Stomach smooth muscle (tissue), 2 donors: ENCODE data around the gene ARHGAP42.

Experiments used
- H3K27ac ChIP-seq: one replicate; pipeline ENCODE4 v1.7.0; 2013; ENCODE audit warnings: mild to moderate bottlenecking, low read length, inconsistent platforms
- H3K27me3 ChIP-seq, 2 donors: one replicate each; pipeline ENCODE4 v1.7.0; 2013; ENCODE audit warnings: low read length in 2 of 2; ENCODE audit not compliant: insufficient read depth in 2 of 2, control insufficient read depth in 1 of 2
- H3K36me3 ChIP-seq, 2 donors: one replicate each; pipeline ENCODE4 v1.7.0; 2013; ENCODE audit warnings: low read length in 2 of 2; ENCODE audit not compliant: control insufficient read depth in 2 of 2, insufficient read depth in 2 of 2
- H3K4me1 ChIP-seq: one replicate; pipeline ENCODE4 v1.7.0; 2013; ENCODE audit warnings: low read length; ENCODE audit not compliant: control insufficient read depth, insufficient read depth
- H3K4me3 ChIP-seq, 2 donors: one replicate each; pipeline ENCODE4 v1.7.0; 2013; ENCODE audit warnings: low read length in 2 of 2
- H3K9ac ChIP-seq, 2 donors: one replicate each; pipeline ENCODE4 v1.7.0; 2013; ENCODE audit warnings: low read length in 2 of 2, mild to moderate bottlenecking in 1 of 2
- H3K9me3 ChIP-seq, 2 donors: one replicate each; pipeline ENCODE4 v1.7.0; 2013; ENCODE audit warnings: low read length in 2 of 2; ENCODE audit not compliant: control insufficient read depth in 2 of 2
- donor health status: healthy.
- donor health status: Pancreatic carcinoma.

Gene ARHGAP42

DNA sequence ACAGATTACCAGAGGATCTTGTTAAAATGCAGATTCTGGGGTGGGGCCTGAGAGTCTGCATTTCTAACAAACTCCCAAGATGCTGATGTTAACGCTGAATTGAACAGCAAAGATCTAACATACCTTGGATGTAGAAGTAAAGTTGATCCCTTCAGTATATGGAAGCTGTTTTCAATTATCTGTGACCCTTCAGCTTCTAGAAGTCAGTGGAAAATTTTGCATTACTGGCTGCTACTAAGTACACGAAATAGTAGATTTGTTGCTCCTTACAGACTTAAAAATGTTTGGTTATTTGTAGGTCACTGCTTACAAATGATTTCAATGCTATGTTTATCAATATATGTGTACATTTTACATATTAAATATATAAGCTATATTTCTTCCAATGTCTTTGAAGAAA is 107.4 kb downstream of the ARHGAP42 start:
- Histone ChIP-seq H3K36me3 (peaks cover 0 to 3% of the 10 kb centered on the region in 2 donors), H3K9me3 (no peaks in the 10 kb centered on the region), H3K4me1 (peaks cover 3% of the 10 kb centered on the region), H3K27me3 (no peaks in the 10 kb centered on the region), H3K4me3 (no peak overlapping the region), H3K9ac (no peak overlapping the region), H3K27ac (no peak overlapping the region)

DNA sequence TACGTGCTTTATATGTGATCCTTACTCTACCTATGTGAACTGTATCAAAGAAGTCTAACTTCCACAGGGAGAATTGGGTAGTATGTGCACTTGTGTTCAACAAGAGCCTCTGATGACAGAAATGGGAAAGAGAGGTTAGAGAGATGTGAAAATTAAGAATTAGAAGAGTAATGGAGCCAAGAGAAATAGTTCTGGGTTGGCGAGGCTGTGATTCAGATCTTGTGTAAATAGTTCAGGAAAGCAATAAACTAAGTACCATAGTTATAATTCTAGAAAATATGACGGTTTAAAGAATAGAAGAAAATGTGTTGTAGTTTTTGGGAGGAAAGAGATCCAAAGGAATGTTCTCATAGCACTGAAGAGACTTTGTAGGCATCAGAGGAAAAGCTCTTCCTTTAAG is 112.4 kb downstream of the ARHGAP42 start:
- H3K4me1 ChIP-seq: no peaks in the 10 kb centered on the region
- no peaks in the 10 kb centered on the region for H3K9me3 ChIP-seq
- H3K4me3 ChIP-seq: no peak overlapping the region
- H3K9ac ChIP-seq: no peak overlapping the region
- H3K27me3 ChIP-seq: no peaks in the 10 kb centered on the region
- H3K27ac ChIP-seq: no peak overlapping the region
- H3K36me3 ChIP-seq: peaks cover 0 to 3% of the 10 kb centered on the region in 2 donors

DNA sequence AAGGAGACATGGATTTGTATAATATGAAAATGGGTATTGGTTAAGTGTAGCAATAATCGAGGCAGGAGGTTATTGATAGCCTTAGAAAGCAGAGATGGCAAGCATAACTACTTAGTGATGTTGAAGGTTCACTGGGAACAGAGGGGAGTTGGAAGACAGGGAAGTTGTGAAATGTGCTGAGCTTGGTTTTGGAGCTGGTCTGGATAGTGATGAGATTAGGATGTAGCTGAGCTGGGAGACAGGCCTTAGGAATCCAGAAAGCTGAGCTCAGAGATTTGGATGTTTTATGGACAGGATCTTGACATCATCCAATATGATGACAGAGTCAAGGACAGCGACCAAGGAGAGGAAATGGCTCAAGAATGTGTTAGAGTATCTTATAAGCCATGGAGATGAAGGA is 113.1 kb downstream of the ARHGAP42 start:
- Histone ChIP-seq H3K9ac (no peak overlapping the region), H3K4me1 (no peaks in the 10 kb centered on the region), H3K27ac (no peak overlapping the region), H3K9me3 (no peaks in the 10 kb centered on the region), H3K4me3 (no peak overlapping the region), H3K36me3 (peaks cover 0 to 3% of the 10 kb centered on the region in 2 donors), H3K27me3 (no peaks in the 10 kb centered on the region)

DNA sequence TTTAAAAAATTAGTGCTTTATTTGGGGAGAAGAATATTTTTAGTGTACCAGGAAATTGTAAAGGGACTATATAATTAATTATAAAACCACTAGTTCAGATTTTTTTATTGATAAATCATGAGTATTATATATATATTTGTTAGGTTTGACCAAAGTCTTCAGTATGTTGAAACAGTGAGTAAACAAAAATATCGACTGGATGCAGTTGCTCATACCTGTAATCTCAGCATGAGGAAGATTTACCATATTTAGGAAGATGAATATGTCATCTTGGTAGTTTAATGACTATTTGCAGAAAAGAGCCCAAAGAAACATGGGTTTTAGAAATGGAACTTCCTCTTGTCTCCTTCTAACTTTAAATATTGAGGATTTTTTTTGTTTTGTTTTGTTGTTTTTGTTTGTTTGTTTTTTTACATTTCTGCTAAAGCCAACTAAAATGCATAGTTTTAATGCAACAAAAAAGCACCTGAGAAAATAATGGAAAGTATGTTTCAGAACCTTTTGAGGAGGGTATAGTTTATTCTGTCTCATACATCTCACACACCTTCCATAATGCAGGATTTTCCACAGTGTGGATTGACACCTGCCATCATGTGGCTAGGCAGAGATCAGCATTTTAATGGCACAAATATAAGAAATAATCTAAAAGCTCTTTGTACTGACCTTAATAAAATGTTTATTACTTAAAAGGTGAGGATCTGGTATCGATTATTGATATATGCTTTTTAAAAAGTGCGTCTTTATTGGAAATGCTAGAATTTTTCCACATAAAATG is 114.3 kb downstream of the ARHGAP42 start:
- Histone ChIP-seq H3K27ac (no peak overlapping the region), H3K27me3 (no peaks in the 10 kb centered on the region), H3K4me3 (no peak overlapping the region), H3K9ac (no peak overlapping the region), H3K9me3 (no peaks in the 10 kb centered on the region), H3K36me3 (no peaks in the 10 kb centered on the region), H3K4me1 (no peaks in the 10 kb centered on the region)

DNA sequence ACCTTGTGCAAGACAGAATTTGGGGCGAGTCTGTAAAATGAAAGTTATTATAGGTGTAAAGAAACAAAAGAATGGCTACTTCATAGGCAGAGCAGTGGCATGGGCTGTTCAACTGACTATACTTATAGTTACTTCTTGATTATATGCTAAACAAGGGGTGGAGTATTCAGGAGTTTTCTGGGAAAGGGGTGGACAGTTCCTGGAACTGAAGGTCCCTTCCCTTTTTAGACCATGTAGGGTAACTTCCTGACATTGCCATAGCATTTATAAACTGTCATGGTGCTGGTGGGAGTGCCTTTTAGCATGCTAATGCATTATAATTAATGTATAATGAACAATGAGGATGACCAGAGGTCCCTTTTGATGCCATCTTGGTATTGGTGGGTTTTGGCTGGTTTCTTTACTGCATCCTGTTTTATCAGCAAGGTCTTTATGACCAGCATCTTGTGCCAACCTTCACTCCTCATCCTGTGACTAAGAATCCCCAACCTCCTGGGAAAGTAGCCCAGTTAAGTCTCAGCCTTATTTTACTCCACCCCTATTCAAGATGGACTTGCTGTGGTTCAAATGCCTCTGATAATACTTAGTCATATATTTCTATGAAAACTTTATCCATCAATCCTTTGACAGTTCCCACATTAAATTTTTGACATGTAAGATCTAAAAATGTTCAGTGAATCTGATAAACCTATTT is 118.6 kb downstream of the ARHGAP42 start:
- H3K9ac ChIP-seq: no peak overlapping the region
- no peaks in the 10 kb centered on the region for H3K9me3 ChIP-seq
- no peak overlapping the region for H3K27ac ChIP-seq
- no peak overlapping the region for H3K4me3 ChIP-seq
- H3K4me1 ChIP-seq: no peaks in the 10 kb centered on the region
- H3K36me3 ChIP-seq: no peaks in the 10 kb centered on the region
- no peaks in the 10 kb centered on the region for H3K27me3 ChIP-seq

DNA sequence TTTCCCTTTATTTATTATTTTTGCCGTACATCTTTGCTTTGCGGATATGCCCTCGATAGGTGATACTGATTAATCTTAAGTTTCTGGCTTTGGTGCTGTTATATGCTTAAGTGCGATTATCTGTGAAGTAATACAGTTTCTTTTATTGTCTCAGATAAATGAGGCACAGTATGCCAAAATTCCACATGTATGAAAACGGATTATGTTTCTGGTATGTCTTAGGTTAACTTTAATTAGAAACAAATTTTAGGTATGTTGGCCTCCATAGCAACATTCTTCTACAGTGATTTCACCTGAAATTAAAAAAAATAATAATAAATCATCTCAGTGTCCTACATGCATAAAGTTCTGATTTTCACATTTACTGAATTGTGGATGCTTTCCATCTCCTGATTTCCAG is 119.2 kb downstream of the ARHGAP42 start:
- no peaks in the 10 kb centered on the region for H3K36me3 ChIP-seq
- no peaks in the 10 kb centered on the region for H3K4me1 ChIP-seq
- H3K27ac ChIP-seq: no peak overlapping the region
- H3K27me3 ChIP-seq: no peaks in the 10 kb centered on the region
- no peaks in the 10 kb centered on the region for H3K9me3 ChIP-seq
- H3K4me3 ChIP-seq: no peak overlapping the region
- H3K9ac ChIP-seq: no peak overlapping the region

DNA sequence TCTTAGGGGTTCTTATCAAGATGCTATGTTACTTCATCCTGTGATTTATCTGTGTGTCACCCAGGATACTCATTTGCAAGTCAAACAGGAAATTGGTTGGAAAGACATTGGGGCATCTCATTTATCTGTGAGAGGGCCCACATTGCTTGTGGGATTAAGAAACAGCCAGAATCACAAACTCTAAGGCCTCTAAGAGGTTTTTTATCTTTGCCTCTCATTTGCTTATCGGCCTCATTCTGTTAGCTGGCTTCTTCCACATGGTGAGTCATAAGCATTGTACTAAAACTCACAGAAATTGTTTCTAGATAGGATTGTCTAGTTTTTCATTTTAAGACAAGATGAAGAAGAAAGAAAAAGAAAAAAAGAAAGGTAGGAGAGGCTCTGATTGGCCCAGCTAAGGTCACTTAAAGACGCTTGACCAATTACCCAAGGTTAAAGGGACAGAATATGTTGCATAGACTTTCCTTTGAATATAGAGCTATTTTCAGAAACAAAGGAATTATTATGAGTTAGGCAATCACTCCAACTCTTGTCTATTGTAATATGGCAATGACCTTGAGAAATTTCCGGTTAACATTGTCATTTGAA is 121.9 kb downstream of the ARHGAP42 start:
- H3K27ac ChIP-seq: no peak overlapping the region
- H3K4me1 ChIP-seq: no peaks in the 10 kb centered on the region
- no peaks in the 10 kb centered on the region for H3K27me3 ChIP-seq
- no peaks in the 10 kb centered on the region for H3K36me3 ChIP-seq
- H3K4me3 ChIP-seq: no peak overlapping the region
- no peak overlapping the region for H3K9ac ChIP-seq
- H3K9me3 ChIP-seq: no peaks in the 10 kb centered on the region

DNA sequence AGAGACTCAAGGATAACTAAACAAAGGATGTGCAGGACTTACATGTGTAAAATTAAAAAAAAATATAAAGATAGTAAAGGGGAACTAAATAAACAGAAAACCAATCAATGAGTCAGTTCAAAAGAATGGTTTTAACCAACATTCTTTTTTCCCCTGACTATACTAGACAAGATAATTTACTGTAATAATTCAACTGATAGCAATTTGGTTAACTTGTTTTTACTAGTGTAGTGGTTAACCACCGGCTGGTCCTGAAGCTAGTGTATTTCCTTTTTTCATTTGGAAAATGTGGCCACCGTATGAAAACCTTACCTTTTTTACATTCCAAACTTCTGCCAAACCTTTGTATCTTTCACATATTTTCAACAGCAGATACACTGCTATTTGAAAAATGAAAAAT is 123.1 kb downstream of the ARHGAP42 start:
- Histone ChIP-seq H3K27me3 (no peaks in the 10 kb centered on the region), H3K4me1 (no peaks in the 10 kb centered on the region), H3K36me3 (no peaks in the 10 kb centered on the region), H3K27ac (no peak overlapping the region), H3K4me3 (no peak overlapping the region), H3K9me3 (no peaks in the 10 kb centered on the region), H3K9ac (no peak overlapping the region)

DNA sequence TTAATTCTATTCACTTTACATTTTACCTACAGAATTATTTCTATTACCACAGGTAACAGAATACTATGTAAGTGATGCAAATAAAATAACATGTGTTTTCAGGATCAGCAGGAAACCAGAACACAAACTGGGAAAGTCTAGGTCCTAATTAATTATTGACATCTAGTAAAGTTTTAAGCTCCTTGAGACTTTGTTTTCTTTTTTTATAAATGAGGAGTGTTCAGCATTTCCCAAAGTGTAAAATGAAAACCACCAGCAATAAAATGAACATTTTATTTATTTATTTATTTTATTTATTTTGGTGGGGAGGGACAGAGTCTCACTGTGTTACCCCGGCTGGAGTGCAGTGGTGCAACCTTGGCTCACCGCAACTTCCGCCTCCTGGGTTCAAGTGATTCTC is 123.6 kb downstream of the ARHGAP42 start:
- Histone ChIP-seq H3K9ac (no peak overlapping the region), H3K9me3 (no peaks in the 10 kb centered on the region), H3K4me1 (no peaks in the 10 kb centered on the region), H3K27me3 (no peaks in the 10 kb centered on the region), H3K4me3 (no peak overlapping the region), H3K27ac (no peak overlapping the region), H3K36me3 (no peaks in the 10 kb centered on the region)

DNA sequence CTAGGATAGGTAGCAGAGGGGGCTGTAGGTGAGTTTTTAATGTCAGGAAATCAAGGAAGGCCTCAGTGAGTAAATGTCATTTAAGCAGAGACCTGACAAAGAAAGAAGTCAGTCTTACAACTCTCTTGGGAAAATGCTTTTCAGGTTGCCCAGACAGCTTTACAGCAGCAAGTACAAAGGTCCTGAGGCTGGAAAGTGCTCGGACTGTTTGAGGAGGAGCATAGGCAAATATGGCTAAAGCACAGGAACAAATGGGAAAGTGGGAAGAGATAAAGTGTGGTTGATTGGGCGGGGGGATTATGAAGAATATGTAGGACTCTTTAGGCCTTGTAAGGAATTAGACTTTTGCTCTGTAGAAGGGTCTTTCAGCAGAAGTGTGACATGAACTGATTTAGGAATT is 125.4 kb downstream of the ARHGAP42 start:
- H3K4me1 ChIP-seq: no peaks in the 10 kb centered on the region
- H3K4me3 ChIP-seq: no peak overlapping the region
- no peaks in the 10 kb centered on the region for H3K36me3 ChIP-seq
- no peak overlapping the region for H3K27ac ChIP-seq
- no peak overlapping the region for H3K9ac ChIP-seq
- no peaks in the 10 kb centered on the region for H3K27me3 ChIP-seq
- H3K9me3 ChIP-seq: no peaks in the 10 kb centered on the region
